Measurements from ENCODE around the gene ANKDD1B.
"Not testable (repeated sequence)": the region's sequence is repeated elsewhere in the genome, so short reads cannot be mapped to it uniquely, and the experiment has no call there.

The ANKDD1B gene

DNA sequence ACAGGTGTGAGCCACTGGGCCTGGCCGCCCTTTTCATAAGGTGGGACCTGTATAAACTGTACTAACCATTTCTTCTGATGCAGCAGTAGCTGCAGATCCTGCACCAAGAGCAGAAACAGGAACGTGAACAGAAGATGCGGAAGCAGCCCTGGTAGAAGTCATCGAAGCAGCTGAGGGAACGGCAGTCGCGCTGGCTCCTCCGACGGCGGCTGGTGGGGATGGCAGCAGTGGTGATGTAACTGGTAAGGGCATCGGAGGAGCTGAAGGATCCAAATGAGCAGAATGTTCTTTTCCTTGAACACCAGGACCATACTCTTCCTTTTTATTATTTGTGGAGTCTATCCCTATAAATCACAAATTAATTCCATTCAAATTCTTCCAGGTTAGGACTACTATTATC is 73.9 kb downstream of the ANKDD1B start:
- DNase-seq (ENCODE audit: low spot score), result no peak
- in situ Hi-C loops (cut with MboI; ENCODE audit: low pct_unique_long_range_greater_than_20kb, low sequenced_read_pairs, unreplicated experiment), result loop anchor here (25.0 kb wide), 2 partner anchors 348 to 448 kb away; partner anchors contain the start of genes ANKRD31 and HMGCR
- TF ChIP-seq, protein P1, sequence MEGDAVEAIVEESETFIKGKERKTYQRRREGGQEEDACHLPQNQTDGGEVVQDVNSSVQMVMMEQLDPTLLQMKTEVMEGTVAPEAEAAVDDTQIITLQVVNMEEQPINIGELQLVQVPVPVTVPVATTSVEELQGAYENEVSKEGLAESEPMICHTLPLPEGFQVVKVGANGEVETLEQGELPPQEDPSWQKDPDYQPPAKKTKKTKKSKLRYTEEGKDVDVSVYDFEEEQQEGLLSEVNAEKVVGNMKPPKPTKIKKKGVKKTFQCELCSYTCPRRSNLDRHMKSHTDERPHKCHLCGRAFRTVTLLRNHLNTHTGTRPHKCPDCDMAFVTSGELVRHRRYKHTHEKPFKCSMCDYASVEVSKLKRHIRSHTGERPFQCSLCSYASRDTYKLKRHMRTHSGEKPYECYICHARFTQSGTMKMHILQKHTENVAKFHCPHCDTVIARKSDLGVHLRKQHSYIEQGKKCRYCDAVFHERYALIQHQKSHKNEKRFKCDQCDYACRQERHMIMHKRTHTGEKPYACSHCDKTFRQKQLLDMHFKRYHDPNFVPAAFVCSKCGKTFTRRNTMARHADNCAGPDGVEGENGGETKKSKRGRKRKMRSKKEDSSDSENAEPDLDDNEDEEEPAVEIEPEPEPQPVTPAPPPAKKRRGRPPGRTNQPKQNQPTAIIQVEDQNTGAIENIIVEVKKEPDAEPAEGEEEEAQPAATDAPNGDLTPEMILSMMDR (IDR thresholded peaks at IDR 0.05; ENCODE audit: extremely low read depth, insufficient read depth, missing control alignments), result no peak

DNA sequence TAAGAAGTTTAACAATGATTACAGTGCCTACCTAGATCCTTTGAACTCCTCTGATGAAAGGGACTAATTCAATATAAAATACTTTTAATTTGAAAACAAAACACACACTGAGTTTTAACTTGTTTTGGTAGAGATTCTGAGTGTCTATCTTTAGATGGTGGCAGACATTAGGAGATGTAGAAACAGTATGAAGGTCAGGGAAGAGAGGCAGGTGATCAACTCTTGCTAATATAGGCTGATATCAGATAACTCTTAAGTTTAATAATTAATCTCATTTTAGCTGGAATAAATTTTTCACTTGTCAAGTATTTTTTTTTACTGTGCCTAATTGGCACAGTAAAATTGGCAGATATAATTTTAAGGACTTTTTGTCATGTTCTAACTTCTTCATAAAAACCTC is 75.2 kb downstream of the ANKDD1B start:
- TF ChIP-seq, protein P1 (IDR thresholded peaks at IDR 0.05; ENCODE audit: extremely low read depth, insufficient read depth, missing control alignments), result no peak
- in situ Hi-C loops (cut with MboI; ENCODE audit: low pct_unique_long_range_greater_than_20kb, low sequenced_read_pairs, unreplicated experiment), result loop anchor here (25.0 kb wide), 2 partner anchors 349 to 449 kb away; partner anchors contain the start of genes ANKRD31 and HMGCR
- DNase-seq (ENCODE audit: low spot score), result no peak

- TF ChIP-seq, protein P1 (IDR thresholded peaks at IDR 0.05; ENCODE audit: extremely low read depth, insufficient read depth, missing control alignments), result no peak
- DNase-seq (ENCODE audit: low spot score), result no peak
- in situ Hi-C loops (cut with MboI; ENCODE audit: low pct_unique_long_range_greater_than_20kb, low sequenced_read_pairs, unreplicated experiment), result loop anchor here (25.0 kb wide), 2 partner anchors 353 to 453 kb away; partner anchors contain the start of genes ANKRD31 and HMGCR
These were observed 79.4 kb downstream of the ANKDD1B start for GRCh38 chr5:75690669-75691068.

DNA sequence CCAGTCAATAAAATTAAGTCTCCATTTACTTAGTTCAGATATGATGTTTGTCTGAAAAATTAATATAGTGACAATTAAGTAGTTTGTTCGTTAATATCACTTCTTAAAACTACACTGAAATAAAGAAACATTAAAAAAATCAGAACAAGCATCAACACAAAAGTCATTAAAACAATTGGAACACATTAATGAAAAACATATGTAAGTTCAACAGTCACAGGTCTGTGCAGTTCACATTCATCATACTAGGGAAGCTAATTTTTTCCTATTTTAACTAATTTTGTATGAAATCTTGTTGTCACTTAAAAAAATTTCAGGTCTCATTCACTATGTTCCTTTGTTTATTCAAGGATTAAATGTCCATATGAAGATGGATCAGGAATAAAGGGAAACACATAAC is 83.5 kb downstream of the ANKDD1B start:
- TF ChIP-seq, protein P1 (IDR thresholded peaks at IDR 0.05; ENCODE audit: extremely low read depth, insufficient read depth, missing control alignments), result no peak
- no peak for DNase-seq (ENCODE audit: low spot score)
- in situ Hi-C loops (cut with MboI; ENCODE audit: low pct_unique_long_range_greater_than_20kb, low sequenced_read_pairs, unreplicated experiment), result loop anchor here (25.0 kb wide), 2 partner anchors 357 to 457 kb away; partner anchors contain the start of genes ANKRD31 and HMGCR

DNA sequence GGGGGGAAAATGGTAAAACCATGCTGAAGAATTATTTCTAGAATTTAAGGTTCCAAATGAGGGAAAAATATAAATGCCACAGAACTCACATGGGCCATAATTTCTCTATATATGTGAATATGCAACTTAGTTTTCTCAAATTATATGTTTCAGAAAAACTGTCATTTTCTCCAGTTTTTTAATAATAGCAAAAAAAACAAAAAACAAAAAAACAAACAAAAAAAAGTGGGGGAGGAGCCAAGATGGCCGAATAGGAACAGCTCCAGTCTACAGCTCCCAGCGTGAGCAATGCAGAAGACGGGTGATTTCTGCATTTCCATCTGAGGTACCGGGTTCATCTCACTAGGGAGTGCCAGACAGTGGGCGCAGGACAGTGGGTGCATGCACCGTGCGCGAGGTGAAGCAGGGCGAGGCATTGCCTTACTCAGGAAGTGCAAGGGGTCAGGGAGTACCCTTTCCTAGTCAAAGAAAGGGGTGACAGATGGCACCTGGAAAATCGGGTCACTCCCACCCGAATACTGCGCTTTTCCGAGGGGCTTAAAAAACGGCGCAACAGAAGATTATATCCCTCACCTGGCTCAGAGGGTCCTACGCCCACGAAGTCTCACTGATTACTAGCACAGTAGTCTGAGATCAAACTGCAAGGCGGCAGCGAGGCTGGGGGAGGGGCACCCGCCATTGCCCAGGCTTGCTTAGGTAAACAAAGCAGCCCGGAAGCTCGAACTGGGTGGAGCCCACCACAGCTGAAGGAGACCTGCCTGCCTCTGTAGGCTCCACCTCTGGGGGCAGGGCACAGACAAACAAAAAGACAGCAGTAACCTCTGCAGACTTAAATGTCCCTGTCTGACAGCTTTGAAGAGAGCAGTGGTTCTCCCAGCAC is 84.5 kb downstream of the ANKDD1B start:
- DNase-seq (ENCODE audit: low spot score), result not testable (repeated sequence)
- in situ Hi-C loops (cut with MboI; ENCODE audit: low pct_unique_long_range_greater_than_20kb, low sequenced_read_pairs, unreplicated experiment), result loop anchor here (25.0 kb wide), 2 partner anchors 358 to 458 kb away; partner anchors contain the start of genes ANKRD31 and HMGCR

DNA sequence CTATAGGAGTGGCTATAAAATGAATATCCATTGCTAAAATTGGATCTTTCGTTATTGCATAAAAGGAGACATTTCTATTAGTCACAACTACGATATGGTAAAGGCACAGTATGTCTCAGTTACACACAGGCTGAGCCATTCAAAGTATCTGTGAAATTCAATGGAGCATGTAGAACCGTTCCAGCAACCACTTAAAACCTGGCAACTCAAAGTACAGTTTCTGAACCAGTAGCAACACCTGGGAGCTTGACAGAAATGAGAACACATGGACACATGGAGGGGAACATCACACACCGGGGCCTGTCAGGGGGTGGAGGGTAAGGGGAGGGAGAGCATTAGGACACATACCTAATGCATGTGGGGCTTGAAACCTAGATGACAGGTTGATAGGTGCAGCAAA is 90.6 kb downstream of the ANKDD1B start:
- in situ Hi-C loops (cut with MboI; ENCODE audit: low pct_unique_long_range_greater_than_20kb, low sequenced_read_pairs, unreplicated experiment), result no loop called here

More for the DNA sequence above, 90.6 kb downstream of the ANKDD1B start:
- TF ChIP-seq, protein P1 (IDR thresholded peaks at IDR 0.05; ENCODE audit: extremely low read depth, insufficient read depth, missing control alignments), result no peak
- DNase-seq (ENCODE audit: low spot score), result no peak
